K562 (cell line): ENCODE measurements around the gene IFT27. TPM values are rescaled to one million over a fixed set of nuclear protein-coding genes. Genes with fewer than 3 reads are reported as not detected.

Experiments used
- FUS ChIP-seq: fragments of 200-400 bp; formaldehyde crosslinking; optimal IDR thresholded peaks from 2 replicates; pipeline ENCODE3; 2017; ENCODE audit warnings: low read depth, low read length
- GTF2E2 ChIP-seq: fragments of 200-800 bp; sonication (Bioruptor generic); IDR thresholded peaks from 2 replicates; pipeline ENCODE4 v1.6.1; 2016; ENCODE audit warnings: missing genetic modification characterization, missing compliant biosample characterization
- NR4A1 ChIP-seq, 2 experiments: fragments of 250-450 bp in 1 of 2; fragments of 450-650 bp in 1 of 2; sonication (Bioruptor Pico) in 1 of 2; IDR thresholded peaks; 2 replicates each; pipeline versions ENCODE4 v1.4.0 to v1.6.1; 2016 to 2020; ENCODE audit warnings: mild to moderate bottlenecking in 2 of 2, missing compliant biosample characterization in 1 of 2, missing genetic modification characterization in 1 of 2, moderate library complexity in 1 of 2
- PTBP1 ChIP-seq: fragments of 200-400 bp; formaldehyde crosslinking; IDR thresholded peaks from 2 replicates; pipeline ENCODE4 v1.6.1; 2017; ENCODE audit warnings: low read depth, low read length
- PURB ChIP-seq: sonication (generic); formaldehyde crosslinking; IDR thresholded peaks from 2 replicates; pipeline ENCODE4 v1.9.0; 2021; ENCODE audit warnings: low read depth, mild to moderate bottlenecking, missing genetic modification reagents
- SMARCC2 ChIP-seq: fragments of 450-650 bp; IDR thresholded peaks from 2 replicates; pipeline ENCODE4 v1.6.1; 2017; ENCODE audit warnings: antibody characterized with exemption, moderate library complexity, mild to moderate bottlenecking, low read depth
- XRCC5 ChIP-seq: fragments of 200-400 bp; formaldehyde crosslinking; IDR thresholded peaks from 2 replicates; pipeline ENCODE4 v1.6.1; 2017; ENCODE audit warnings: low read depth, mild to moderate bottlenecking, low read length
- polyA plus RNA-seq, 8 experiments: library from polyadenylated mRNA; depleted of rRNA in 4 of 8; stranded (reverse) in 5 of 8; unstranded in 3 of 8; fragments of >200 nt; fragmentation: Nextera tagmentation in 2 of 8; fragmentation: Illumina TruSeq in 1 of 8; extraction: Ambion mirVana in 2 of 8; extraction: Trizol in 1 of 8; gene quantifications; 2 replicates each; pipeline versions ENCODE4 v1.2.1 to v1.2.3, GENCODE V29; 2011 to 2014; ENCODE audit warnings: inconsistent platforms in 1 of 8, missing spikeins in 1 of 8
- total RNA-seq, 7 experiments: library from RNA; depleted of rRNA in 6 of 7; stranded (reverse); fragments of >200 nt in 6 of 7; fragmentation: Illumina TruSeq in 2 of 7; extraction: Trizol in 2 of 7; gene quantifications; 2 replicates each; pipeline versions ENCODE4 v1.2.1 to v1.2.3, GENCODE V29; 2011 to 2021; ENCODE audit warnings: low replicate concordance in 1 of 7
- TF ChIP-seq, protein P1 (sequence below): fragments of 450-650 bp; IDR thresholded peaks from 2 replicates; pipeline ENCODE4 v1.6.1; 2017; ENCODE audit warnings: antibody characterized with exemption, mild to moderate bottlenecking
- TF ChIP-seq, protein P2 (sequence below): fragments of 450-650 bp; conservative IDR thresholded peaks from 2 replicates; pipeline ENCODE4 v1.6.1; 2016; ENCODE audit warnings: missing genetic modification characterization, low read depth, mild to moderate bottlenecking, control low read depth, missing compliant biosample characterization
- TF ChIP-seq, protein P3 (sequence below): fragments of 200-800 bp; sonication (Bioruptor generic); IDR thresholded peaks from 2 replicates; pipeline ENCODE4 v1.6.1; 2017; ENCODE audit warnings: missing genetic modification characterization, missing compliant biosample characterization
- TF ChIP-seq, protein P4 (sequence below): fragments of 250-450 bp; sonication (Bioruptor Pico); IDR thresholded peaks from 2 replicates; pipeline ENCODE4 v1.4.0; 2020

Gene IFT27
- total and polyA plus RNA-seq, 9 of the 15 experiments (the other 6 are each of a cell fraction or from before 2014, with no cell fraction given), result 0.01 to 1.4 (median 0.14) TPM; not detected in 1

DNA sequence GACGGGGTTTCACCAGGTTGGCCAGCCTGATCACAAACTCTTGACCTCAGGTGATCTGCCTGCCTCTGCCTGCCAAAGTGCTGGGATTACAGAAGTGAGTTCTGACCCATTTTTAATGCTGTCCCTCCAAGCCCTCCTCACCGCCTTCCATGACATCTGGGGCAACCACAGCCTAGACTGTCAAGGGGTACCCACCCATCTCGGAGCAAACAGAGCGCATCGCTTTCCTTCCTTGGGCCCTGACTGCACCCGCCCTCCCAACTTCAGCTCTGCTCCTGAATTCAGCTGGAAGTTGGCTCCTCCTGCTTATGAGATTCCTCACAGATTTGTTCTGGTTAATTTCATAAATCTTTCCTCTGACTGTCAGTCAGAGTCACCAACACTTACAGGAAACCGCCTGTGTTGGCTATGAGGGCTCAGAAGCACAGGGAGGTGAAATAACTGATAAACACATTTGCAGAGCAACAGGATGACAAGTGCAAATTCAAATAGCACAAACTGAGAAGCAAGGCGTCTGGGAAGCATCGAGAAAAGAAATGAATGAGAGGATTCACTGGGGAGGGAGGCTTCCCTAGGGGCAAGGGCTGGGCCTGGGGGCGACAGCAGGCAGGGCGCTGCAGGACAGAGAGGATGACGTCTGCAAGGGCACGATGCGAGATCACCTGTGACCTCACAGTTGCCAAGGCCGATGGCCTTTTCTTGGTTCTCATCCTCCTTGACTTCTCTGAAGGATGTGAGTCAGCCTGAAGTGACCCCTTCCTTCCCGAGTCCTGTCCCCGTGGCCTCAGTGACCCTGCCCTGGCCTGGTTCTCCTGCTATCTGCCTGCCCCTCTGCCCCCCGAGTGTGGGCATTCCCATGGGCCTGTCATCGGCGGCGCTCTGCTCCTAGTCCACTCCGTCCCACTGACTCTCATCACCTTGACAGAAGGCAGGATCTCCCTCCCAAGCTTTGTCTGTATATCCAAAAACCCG lies 6.1 kb downstream of the IFT27 start (continued):
- TF ChIP-seq, protein P1, sequence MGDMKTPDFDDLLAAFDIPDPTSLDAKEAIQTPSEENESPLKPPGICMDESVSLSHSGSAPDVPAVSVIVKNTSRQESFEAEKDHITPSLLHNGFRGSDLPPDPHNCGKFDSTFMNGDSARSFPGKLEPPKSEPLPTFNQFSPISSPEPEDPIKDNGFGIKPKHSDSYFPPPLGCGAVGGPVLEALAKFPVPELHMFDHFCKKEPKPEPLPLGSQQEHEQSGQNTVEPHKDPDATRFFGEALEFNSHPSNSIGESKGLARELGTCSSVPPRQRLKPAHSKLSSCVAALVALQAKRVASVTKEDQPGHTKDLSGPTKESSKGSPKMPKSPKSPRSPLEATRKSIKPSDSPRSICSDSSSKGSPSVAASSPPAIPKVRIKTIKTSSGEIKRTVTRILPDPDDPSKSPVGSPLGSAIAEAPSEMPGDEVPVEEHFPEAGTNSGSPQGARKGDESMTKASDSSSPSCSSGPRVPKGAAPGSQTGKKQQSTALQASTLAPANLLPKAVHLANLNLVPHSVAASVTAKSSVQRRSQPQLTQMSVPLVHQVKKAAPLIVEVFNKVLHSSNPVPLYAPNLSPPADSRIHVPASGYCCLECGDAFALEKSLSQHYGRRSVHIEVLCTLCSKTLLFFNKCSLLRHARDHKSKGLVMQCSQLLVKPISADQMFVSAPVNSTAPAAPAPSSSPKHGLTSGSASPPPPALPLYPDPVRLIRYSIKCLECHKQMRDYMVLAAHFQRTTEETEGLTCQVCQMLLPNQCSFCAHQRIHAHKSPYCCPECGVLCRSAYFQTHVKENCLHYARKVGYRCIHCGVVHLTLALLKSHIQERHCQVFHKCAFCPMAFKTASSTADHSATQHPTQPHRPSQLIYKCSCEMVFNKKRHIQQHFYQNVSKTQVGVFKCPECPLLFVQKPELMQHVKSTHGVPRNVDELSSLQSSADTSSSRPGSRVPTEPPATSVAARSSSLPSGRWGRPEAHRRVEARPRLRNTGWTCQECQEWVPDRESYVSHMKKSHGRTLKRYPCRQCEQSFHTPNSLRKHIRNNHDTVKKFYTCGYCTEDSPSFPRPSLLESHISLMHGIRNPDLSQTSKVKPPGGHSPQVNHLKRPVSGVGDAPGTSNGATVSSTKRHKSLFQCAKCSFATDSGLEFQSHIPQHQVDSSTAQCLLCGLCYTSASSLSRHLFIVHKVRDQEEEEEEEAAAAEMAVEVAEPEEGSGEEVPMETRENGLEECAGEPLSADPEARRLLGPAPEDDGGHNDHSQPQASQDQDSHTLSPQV, result no peak
- TF ChIP-seq SMARCC2, result no peak
- TF ChIP-seq, protein P2, sequence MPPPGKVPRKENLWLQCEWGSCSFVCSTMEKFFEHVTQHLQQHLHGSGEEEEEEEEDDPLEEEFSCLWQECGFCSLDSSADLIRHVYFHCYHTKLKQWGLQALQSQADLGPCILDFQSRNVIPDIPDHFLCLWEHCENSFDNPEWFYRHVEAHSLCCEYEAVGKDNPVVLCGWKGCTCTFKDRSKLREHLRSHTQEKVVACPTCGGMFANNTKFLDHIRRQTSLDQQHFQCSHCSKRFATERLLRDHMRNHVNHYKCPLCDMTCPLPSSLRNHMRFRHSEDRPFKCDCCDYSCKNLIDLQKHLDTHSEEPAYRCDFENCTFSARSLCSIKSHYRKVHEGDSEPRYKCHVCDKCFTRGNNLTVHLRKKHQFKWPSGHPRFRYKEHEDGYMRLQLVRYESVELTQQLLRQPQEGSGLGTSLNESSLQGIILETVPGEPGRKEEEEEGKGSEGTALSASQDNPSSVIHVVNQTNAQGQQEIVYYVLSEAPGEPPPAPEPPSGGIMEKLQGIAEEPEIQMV (tag), result no peak
- TF ChIP-seq, protein P3, sequence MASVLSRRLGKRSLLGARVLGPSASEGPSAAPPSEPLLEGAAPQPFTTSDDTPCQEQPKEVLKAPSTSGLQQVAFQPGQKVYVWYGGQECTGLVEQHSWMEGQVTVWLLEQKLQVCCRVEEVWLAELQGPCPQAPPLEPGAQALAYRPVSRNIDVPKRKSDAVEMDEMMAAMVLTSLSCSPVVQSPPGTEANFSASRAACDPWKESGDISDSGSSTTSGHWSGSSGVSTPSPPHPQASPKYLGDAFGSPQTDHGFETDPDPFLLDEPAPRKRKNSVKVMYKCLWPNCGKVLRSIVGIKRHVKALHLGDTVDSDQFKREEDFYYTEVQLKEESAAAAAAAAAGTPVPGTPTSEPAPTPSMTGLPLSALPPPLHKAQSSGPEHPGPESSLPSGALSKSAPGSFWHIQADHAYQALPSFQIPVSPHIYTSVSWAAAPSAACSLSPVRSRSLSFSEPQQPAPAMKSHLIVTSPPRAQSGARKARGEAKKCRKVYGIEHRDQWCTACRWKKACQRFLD (CRISPR knock-in tag), result no peak
- TF ChIP-seq PURB (CRISPR knock-in tag), result no peak
- no peak for TF ChIP-seq NR4A1 (CRISPR knock-in tag; IDR thresholded peaks at IDR 0.05)
- TF ChIP-seq NR4A1 (tag; IDR thresholded peaks at IDR 0.05), result no peak
- no peak for TF ChIP-seq GTF2E2 (tag)
- no peak for TF ChIP-seq XRCC5
- TF ChIP-seq FUS, result no peak
- TF ChIP-seq, protein P4, sequence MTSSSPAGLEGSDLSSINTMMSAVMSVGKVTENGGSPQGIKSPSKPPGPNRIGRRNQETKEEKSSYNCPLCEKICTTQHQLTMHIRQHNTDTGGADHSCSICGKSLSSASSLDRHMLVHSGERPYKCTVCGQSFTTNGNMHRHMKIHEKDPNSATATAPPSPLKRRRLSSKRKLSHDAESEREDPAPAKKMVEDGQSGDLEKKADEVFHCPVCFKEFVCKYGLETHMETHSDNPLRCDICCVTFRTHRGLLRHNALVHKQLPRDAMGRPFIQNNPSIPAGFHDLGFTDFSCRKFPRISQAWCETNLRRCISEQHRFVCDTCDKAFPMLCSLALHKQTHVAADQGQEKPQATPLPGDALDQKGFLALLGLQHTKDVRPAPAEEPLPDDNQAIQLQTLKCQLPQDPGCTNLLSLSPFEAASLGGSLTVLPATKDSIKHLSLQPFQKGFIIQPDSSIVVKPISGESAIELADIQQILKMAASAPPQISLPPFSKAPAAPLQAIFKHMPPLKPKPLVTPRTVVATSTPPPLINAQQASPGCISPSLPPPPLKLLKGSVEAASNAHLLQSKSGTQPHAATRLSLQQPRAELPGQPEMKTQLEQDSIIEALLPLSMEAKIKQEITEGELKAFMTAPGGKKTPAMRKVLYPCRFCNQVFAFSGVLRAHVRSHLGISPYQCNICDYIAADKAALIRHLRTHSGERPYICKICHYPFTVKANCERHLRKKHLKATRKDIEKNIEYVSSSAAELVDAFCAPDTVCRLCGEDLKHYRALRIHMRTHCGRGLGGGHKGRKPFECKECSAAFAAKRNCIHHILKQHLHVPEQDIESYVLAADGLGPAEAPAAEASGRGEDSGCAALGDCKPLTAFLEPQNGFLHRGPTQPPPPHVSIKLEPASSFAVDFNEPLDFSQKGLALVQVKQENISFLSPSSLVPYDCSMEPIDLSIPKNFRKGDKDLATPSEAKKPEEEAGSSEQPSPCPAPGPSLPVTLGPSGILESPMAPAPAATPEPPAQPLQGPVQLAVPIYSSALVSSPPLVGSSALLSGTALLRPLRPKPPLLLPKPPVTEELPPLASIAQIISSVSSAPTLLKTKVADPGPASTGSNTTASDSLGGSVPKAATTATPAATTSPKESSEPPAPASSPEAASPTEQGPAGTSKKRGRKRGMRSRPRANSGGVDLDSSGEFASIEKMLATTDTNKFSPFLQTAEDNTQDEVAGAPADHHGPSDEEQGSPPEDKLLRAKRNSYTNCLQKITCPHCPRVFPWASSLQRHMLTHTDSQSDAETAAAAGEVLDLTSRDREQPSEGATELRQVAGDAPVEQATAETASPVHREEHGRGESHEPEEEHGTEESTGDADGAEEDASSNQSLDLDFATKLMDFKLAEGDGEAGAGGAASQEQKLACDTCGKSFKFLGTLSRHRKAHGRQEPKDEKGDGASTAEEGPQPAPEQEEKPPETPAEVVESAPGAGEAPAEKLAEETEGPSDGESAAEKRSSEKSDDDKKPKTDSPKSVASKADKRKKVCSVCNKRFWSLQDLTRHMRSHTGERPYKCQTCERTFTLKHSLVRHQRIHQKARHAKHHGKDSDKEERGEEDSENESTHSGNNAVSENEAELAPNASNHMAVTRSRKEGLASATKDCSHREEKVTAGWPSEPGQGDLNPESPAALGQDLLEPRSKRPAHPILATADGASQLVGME, result no peak
- TF ChIP-seq PTBP1, result no peak
